ENCODE data around the gene NRXN3.

The NRXN3 gene

DNA sequence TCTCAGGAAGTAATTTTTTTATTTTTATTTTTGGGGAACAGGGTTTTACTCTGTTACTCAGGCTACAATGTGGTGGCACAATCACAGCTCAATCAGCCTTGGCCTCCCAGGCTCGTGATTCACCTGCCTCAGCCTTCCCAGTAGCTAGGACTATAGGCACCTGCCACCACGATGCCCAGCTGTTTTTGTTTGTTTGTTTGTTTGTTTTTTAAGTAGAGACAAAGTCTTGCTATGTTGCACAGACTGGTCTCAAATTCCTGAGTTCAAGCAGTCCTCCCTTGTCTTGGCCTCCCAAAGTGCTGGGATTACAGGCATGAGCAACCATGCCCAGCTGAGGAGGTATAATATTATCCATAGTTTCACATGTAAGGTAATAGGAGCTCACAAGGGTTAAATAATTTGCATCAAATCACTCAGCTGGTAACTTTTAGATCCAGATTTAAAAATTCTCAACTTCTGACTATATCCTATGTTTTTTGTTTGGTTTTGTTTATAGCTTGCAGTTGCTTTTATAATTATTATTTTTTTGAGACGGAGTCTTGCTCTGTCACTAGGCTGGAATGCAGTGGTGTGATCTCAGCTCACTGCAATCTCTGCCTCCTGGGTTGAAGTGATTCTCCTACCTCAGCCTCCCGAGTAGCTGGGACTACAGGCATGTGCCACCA lies 1411.9 kb downstream of the NRXN3 start:
- DNase-seq (ENCODE audit: low read depth) = no peak

DNA sequence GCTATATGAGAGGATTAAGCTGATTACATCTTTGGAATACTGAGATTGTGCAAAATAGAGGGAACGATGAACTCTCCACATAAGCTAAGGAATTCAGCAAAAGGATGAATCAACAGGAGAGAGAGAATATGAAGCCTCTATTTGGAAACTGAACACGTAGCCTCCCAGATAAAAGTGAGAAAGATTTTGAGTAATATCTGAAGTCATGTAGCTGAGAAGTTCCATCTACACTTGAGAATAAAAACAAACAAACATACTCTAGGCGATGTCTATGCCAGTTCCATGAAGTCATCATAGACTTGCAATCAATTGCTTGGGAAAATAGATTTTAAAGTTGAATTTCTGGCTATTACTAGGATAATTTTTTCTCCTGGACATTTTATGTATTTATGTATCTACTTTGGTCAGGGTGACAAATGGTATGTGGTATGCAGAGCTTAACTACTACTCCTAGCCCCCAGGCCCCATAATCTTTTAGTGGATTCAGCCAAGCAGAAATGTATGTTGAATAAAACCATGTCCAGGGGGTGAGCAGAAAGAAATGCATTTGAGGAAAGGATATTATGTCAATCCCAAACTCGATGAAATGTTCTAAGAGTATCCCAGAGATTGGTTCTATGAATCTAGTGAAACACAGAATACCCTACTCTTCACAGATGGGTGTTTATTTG lies 1413.7 kb downstream of the NRXN3 start:
- no peak for DNase-seq (ENCODE audit: low read depth)

DNA sequence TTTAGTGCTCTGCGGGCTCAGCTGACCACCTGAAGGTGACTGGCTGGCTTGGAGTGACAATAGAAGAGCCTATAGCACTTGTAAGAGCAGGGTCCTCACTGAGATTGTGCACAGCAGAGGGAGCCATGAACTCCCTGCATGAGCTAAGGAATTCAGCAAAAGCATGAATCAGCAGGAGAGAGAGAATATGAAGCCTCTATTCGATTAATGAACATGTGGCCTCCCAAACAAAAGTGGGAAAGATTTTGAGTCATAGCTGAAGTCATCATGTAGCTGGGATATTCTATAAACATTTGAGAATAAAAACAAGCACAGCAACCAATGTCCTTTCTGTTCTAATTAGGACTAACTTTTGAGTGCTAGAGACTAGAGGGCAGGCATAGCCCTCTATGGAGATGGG lies 1414.5 kb downstream of the NRXN3 start:
- DNase-seq (ENCODE audit: low read depth) = no peak

DNA sequence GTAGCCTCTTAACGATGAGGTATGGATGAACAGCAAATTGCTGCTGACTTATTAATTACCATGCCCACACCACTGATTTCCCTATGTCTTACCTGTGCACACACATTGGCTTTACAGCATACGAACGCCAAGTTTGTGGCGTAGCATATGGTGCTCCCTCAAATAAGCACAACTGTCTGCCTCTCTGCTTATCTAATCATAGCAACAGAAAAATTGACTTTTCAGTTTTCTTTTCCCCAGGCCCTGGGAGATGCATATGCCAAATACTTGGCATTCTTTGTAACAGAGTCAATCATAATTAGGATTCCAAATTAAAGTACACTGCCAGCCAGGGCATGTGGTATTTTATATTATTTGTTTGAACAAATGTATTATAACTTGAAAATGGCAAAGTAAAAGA lies 1415.7 kb downstream of the NRXN3 start:
- no peak for DNase-seq (ENCODE audit: low read depth)

DNA sequence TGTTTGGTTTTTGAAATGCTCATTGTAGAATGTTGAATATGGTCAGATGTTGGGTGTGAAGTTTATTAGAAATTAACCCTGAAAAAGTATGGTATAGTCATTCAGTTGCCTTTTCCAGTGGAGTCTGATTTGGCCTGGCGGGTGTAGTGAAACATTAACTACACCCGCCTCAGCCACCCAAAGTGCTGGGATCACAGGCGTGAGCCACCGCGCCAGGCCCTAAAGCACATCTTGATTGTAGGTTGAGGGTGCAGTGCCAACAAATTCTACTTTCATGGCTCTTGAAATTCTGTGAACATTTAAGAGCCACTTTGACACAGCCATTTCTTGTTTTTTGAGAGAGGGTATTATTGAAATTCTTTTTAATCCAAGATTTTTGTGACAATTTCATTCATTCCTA lies 1416.2 kb downstream of the NRXN3 start:
- no peak for DNase-seq (ENCODE audit: low read depth)

DNA sequence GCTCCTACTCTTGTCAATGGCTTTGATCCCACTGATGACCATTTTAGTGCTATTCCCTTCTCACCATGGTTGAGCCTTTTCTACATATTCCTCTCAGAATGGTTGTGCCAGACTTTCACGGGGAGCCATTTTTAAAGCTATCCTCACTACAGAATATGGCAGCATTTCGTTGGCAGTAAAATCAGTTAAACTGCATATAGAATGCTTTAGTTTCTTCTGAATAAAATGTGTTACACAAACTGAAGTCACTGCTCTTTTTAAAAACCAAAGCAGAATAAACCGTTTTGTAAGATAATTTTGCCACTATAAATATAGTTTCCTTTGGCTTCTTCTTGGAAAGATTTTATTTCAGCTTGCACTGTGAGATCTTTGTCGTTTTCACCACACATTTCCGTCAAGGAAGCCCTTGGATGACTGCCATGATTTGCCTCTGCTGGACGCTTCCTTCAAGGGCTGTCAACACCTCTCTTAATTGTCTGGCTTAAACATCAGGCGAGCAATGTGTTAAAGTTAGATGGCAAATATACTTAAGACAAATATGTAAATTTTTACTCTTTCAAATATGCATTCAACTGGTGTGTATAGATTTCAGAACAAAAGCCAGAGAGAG lies 1416.9 kb downstream of the NRXN3 start:
- DNase-seq (ENCODE audit: low read depth) = no peak

DNA sequence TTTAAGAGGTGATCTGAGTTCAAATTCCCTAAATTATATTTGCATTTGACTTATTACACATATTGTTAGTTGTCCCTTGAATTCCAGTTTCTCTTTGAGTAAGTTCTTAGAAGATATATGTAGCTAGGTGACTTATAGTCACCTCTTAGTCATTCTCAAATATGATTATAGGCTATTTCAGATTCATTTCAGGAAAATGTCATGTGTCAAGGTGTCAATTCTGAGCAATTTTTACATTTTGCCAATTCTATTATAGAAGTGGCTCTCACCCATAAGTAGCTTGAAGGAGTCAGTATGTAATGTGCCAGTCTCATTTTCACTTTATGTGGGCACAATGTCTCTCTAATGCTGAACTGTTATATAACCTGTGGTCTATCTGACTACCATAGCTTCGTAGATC lies 1417.7 kb downstream of the NRXN3 start:
- DNase-seq (ENCODE audit: low read depth) = no peak

DNA sequence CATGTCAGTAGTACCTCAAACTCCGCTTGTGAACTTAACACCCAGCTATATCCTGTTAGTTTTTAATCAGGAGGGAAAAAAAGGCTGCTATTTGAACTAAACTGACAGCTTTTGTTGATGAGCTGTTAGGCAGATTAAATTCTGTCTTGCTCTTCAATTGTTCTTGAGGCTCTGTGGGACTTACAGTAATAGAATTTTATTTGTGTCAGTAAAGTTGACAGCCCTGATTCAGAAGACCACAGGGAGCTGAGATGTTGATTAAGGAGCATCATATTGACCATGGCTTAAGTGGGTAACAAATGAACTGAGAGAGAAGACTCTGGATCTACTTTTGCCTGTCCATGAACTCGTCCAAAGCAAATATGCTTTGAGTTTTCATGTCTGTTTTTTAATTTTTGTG lies 1418.2 kb downstream of the NRXN3 start:
- DNase-seq (ENCODE audit: low read depth) = no peak

DNA sequence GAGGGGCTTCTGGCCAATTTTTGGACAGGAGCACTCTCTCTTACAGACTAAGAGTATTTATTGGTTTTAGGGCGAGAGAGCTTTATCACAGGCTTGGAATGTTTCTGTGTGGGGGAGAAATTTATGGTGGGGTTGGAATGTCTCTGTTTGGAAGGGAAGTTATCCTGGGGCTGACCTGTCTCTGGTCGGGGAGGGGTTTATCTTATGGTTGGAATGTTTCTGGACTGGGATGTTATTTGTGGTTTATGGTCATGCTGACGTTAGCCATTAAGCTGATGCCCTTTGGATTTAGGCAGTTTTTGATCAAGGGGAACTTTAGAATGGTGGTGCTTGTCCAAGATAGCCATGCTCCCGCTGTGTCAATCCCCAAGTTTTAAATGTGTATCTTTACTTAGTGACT lies 1426.4 kb downstream of the NRXN3 start:
- no peak for DNase-seq (ENCODE audit: low read depth)

DNA sequence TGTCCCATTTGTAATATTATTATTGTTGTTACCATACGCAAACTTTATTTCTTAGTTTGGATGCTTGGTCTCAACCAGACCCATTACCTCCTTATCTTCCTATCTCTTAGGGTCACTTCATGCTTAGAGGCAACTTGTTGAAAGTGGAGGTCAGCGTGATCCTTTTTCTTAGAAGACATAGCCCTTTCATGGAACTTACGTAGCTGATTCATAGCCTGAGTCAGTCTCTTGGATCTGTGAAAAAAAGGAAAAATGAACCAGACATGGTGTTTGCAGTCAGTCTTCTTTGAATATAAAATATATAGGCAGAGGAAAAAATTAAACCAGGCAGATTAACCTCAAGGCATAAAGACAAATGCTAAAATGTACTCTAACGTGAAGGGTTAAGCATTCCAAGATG lies 1427.4 kb downstream of the NRXN3 start:
- no peak for DNase-seq (ENCODE audit: low read depth)

DNA sequence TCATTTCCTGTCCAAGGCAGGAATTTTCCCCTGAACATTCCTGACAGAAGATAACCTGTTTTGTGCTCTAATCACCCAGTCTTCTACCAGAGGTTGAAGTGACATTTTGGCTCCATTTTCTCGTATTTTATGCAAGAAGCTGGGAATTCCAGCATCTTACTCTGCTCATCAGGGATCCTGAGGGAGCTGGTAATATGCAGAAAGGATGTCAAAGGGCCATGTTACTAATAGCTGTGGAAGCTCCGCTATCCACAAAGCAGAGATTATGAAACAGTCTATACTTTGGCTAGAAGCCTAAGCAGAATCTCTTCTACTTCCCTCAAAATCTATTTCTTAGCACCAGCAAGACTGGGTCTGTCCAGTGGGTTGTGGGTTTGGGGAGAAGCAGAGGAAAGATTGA lies 1428.2 kb downstream of the NRXN3 start:
- DNase-seq (ENCODE audit: low read depth) = no peak

DNA sequence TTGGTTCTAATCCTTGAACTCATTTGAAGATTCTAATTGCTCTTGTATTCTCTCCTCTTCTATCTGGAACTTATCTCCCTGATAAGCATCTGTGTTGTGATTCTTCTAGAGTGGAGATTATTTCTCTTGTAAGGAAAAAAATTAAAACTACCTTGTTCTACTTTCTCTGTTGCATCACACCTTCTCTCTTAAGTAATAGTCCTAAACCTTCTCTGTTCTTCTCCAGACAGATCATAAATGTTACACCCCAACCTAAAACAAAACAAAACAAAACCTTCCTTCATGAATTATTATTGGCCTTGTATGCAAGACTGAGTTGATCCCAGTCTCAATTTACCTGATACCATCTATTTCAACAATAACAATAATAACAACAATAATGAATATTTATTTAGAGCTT lies 1429.1 kb downstream of the NRXN3 start:
- no peak for DNase-seq (ENCODE audit: low read depth)

DNA sequence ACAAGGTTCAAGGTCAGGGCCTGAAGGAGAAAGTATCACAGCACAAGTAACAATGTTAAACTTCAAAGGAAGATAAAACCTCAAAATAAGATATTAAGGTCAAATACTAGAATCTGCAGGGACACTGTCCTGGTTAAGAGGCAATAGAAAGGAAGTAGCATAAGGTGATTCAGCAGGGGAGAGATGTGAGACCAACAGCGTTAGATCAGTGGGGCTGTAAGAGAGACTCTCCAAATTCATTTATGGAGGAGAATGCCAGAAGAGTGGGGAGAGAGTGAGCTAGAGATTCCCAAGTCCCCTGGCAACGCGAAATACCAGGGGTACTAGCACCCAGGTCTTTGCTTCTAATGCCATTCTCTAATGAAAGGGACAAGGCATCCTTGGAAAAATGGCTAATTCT lies 1430.2 kb downstream of the NRXN3 start:
- DNase-seq (ENCODE audit: low read depth) = no peak

DNA sequence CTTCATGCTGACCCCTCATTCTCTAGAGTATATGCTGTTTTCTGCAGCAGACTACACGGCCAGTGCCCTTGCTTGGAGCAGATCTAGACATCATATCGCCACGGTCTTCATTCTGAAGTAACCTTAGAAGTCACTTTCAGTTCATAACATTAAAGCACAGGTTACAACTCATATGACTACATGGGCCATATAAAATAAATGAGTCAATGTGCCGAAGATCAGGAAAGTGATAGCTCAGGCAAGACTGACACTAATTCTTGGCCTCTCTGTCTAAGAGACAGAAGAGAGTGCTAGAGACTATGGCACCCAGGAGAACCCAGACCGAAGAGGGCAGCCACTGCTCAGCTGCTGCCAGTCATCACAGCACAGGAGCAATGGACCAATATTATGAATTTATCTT lies 1431.4 kb downstream of the NRXN3 start:
- DNase-seq (ENCODE audit: low read depth) = no peak

DNA sequence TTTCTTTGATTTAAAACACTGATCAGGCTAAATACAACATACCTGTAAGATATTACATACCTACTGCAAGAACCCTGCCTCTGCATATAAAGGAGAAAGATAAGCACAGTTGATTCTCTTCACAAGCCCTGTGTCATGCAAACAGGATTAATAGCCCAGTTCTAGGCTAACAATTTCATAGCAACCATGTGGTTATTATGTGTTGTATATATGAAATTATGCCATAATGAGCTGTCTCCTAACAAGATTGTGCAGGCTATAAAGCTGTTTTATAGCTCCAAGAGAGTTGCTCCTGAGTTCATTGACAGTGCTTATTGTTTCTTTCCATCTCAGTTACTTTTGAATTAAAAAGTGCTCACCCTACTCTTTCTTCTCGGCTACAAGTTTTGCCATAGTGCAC lies 1431.9 kb downstream of the NRXN3 start:
- no peak for DNase-seq (ENCODE audit: low read depth)

DNA sequence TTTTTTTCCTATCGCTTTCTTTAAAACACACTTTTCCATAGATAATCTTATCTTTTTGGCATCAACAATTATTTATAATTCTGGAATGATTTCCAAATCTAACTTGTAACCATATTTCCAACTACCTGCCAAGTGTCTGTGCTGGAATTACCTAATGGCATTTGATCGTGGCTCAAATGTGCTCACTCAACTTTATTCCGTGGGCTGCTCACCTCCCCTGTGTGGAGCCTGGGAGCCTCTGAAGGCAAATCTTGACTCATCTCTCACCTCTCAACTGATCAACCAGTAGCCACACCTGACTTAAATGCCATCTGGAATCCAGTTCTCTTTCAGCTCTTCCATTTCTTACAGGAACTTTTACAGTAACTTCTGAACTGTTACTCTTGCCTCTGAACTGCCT lies 1432.6 kb downstream of the NRXN3 start:
- DNase-seq (ENCODE audit: low read depth) = no peak

DNA sequence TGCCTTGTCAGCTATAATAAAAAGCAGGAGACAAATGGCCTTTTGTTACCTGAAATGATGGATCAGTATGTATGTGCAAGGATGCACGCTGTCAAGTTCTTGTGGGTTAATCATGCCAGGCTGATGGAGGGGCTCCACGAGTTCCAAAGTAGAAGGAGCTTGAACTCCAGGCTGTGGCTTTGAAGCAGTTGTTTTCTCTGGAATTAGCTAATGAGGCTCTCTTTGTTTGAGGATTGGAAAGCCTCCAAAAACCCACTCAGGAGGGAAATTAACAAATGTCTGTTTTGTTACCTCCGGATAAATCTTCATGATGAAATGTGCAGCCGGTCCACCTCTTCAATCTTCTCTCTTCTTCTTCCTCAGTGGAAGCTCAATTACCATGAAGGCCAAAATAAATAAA lies 1435.7 kb downstream of the NRXN3 start:
- DNase-seq (ENCODE audit: low read depth) = no peak

DNA sequence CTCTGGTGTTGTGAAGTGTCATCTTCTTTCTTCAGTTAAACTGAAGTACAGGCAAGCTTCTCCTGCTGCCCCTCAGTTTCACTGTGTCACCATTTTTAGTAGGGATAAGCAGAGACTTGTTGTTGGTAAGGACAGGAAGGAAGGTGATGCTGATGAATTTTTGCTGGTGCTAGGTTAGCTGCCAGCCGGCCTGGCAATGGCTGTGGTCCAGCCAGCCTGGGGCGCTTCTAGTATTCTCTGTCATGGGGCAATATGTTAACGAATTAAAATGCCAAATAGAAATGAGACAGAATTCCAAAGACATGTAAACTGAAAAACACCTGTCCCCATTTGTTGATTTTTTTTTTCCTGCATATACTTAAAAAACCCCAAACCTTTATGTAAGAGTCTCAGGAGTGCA lies 1438.3 kb downstream of the NRXN3 start:
- no peak for DNase-seq (ENCODE audit: low read depth)

DNA sequence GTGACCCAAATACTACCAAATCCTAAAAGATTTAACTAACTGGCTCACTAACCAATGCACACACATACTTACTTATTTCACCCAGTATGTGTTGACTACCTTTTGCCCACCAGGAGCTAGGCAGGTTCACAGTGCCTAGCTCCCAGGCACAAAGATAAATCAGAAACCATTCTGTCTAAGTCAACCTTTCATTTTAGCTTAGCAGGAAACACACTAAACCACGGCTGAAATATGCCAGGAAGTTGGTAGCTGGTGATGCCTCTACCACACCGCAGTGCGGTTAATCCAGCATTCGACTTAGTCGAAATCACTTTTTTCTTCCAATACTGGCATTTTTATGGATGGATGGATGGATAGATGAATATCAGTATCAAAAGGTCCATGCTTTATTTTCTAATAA lies 1443.5 kb downstream of the NRXN3 start:
- no peak for DNase-seq (ENCODE audit: low read depth)

DNA sequence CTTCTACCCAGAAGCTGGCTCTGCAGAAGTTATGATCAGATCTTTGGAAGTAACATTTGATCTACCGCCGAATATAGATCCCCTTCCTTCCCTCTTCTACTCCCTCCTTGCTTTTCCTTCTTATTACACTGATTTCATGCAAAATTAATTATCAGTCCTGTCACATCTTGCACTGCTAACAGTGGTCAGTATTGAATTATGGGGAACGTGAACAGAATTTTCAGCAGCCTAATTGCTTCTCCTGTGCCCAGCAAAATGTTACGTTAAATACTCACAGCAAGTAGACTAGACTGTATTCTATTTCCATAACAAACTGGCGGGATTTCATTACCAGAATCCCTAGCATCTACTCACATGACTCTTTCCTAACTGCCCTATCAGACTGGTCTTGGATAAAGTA lies 1444.3 kb downstream of the NRXN3 start:
- DNase-seq (ENCODE audit: low read depth) = no peak

DNA sequence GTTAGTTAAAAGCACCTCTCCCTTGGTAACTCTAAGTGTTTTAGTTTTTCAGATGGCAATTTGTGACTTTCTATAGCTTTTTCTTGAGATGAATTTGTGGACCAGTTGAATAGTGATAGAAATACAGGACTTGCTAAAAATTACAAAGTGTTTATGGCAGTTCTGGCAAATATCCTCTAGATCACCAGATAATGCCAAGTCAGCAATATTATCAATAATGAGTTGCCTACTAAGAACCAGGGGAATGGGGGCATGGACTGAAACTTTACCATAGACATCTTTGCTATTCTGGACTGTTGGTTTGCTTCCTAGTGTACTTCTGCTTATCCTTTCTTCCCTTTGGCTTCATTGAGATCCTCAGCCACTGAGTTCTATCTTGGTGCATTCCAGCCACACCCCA lies 1456.9 kb downstream of the NRXN3 start:
- no peak for DNase-seq (ENCODE audit: low read depth)

DNA sequence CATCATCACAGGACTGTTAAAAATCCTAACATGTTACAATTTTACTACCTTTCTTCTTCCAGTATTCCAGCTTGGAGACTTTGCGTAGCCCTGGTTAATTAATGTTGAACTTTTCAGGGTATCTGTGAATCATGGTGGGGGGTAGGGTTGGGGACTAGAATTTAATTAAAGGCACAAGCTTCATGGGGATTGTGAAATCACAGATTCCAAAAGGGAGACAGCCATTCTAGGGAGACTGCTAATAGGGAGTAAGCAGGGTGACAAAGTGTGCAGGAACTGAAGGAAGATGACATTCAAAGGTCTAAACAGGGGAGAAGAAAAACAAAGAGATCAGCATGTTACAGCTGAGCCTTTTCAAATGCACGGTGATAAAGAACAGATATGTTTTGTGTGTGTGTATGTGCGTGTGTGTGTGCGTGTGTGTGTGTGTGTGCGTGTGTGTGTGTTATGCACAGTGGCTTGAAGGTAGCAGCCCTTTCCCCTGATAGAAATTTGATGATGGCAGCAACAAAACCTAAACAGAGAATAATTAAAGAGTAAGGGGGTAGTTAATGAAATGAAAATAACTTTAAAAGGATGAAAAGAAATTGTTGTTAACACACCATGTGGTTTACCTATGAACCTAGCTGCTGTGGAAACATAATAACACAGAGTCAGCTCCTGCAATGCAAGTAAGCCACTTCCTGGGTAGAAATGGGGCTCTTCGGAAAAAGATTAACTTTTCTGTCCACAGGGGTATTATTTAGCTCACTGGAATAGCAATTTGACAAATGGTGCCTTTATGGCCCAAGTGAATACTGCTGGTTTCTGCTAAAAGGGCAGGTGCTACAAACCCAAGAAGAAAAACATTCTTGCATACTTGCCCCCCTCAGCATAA lies 1459.5 kb downstream of the NRXN3 start:
- DNase-seq (ENCODE audit: low read depth) = no peak

Data from T-helper 22 cell (primary cell).